PC-3 (cell line): Measurements from ENCODE around the gene ATP12A. TPM values are rescaled to one million over a fixed set of nuclear protein-coding genes. Genes with fewer than 3 reads are reported as not detected.

Experiments used
- ATAC-seq: fragments of 200-7000 bp; cut with Tn5 transposase; 2 replicates; pipeline ENCODE4 v1.9.1; 2020; ENCODE audit warnings: mild to moderate bottlenecking, moderate library complexity
- BruUV-seq: library from RNA; stranded (reverse); fragments of 400-500 nt; replicated peaks from 2 replicates; lab custom pipeline; 2021; lab: Mats Ljungman, UMichigan
- CTCF ChIA-PET: fragments of 300-600 bp; sonication (Branson Sonifier 250); formaldehyde crosslinking; loops from one replicate; lab custom pipeline; 2022; ENCODE audit warnings: antibody characterized with exemption; lab: Charles Lee
- POLR2A ChIA-PET: fragments of 300-600 bp; sonication (Branson Sonifier 250); formaldehyde crosslinking; loops from one replicate; lab custom pipeline; 2022; ENCODE audit warnings: antibody characterized with exemption; ENCODE audit not compliant: unreplicated experiment; lab: Charles Lee
- DNase-seq: peaks from one replicate; pipeline ENCODE4 v3.0.0-alpha.2; 2015
- H2AFZ ChIP-seq: fragments of 300-600 bp; sonication (generic); 2 replicates; pipeline ENCODE4 v1.6.0; 2016; ENCODE audit warnings: antibody characterized with exemption, low read length
- H3F3A ChIP-seq: fragments of 300-600 bp; sonication (generic); one replicate; pipeline ENCODE4 v1.6.0; 2017; ENCODE audit warnings: antibody characterized with exemption, low read length, control low read depth, mild to moderate bottlenecking; ENCODE audit not compliant: unreplicated experiment
- H3K27ac ChIP-seq: fragments of 300-600 bp; sonication (generic); 2 replicates; pipeline ENCODE4 v1.5.1; 2016; ENCODE audit warnings: mild to moderate bottlenecking, low read length
- H3K27me3 ChIP-seq: fragments of 300-600 bp; sonication (generic); 2 replicates; pipeline ENCODE4 v1.6.1; 2016; ENCODE audit warnings: low read length, mixed read lengths
- H3K36me3 ChIP-seq: fragments of 300-600 bp; sonication (generic); 2 replicates; pipeline ENCODE4 v1.6.1; 2016; ENCODE audit warnings: low read depth, mixed run types, low read length, mixed read lengths
- H3K4me1 ChIP-seq: fragments of 300-600 bp; sonication (generic); 2 replicates; pipeline ENCODE4 v1.5.1; 2016; ENCODE audit warnings: low read length; ENCODE audit not compliant: insufficient read depth
- H3K4me2 ChIP-seq: fragments of 300-600 bp; sonication (generic); 2 replicates; pipeline ENCODE4 v1.6.0; 2016; ENCODE audit warnings: low read length
- H3K4me3 ChIP-seq: fragments of 300-600 bp; sonication (generic); 2 replicates; pipeline ENCODE4 v1.5.1; 2016; ENCODE audit warnings: mild to moderate bottlenecking, low read length, mixed read lengths
- H3K79me2 ChIP-seq: fragments of 300-600 bp; sonication (generic); 2 replicates; pipeline ENCODE4 v1.6.1; 2017; ENCODE audit warnings: low read length, mixed read lengths
- H3K9ac ChIP-seq: fragments of 300-600 bp; sonication (generic); 2 replicates; pipeline ENCODE4 v1.6.0; 2016; ENCODE audit warnings: mild to moderate bottlenecking, low read length
- H3K9me2 ChIP-seq: fragments of 300-600 bp; sonication (generic); replicated peaks from 2 replicates; pipeline ENCODE4 v1.6.1; 2016; ENCODE audit warnings: mixed run types, low read length, mixed read lengths
- H3K9me3 ChIP-seq: fragments of 300-600 bp; sonication (generic); 2 replicates; pipeline ENCODE4 v1.6.1; 2016; ENCODE audit warnings: low read length, mixed read lengths
- H4K20me1 ChIP-seq: fragments of 300-600 bp; sonication (generic); 2 replicates; pipeline ENCODE4 v1.6.1; 2016; ENCODE audit warnings: low read length, mixed read lengths
- CTCF ChIP-seq: fragments of 300-600 bp; sonication (generic); conservative IDR thresholded peaks from 2 replicates; pipeline ENCODE4 v1.5.1; 2017; ENCODE audit warnings: antibody characterized with exemption, low read depth, mild to moderate bottlenecking, low read length
- EZH2 ChIP-seq: fragments of 300-600 bp; sonication (generic); IDR thresholded peaks from one replicate; pipeline ENCODE4 v1.6.1; 2017; ENCODE audit warnings: antibody characterized with exemption, mild to moderate bottlenecking, low read length; ENCODE audit not compliant: unreplicated experiment
- EZH2phosphoT487 ChIP-seq: fragments of 300-600 bp; sonication (generic); IDR thresholded peaks from 2 replicates; pipeline ENCODE4 v1.6.1; 2018; ENCODE audit warnings: mild to moderate bottlenecking, antibody characterized with exemption, low read length, borderline replicate concordance
- intact Hi-C: fragments of 100-400 bp; cut with micrococcal nuclease; formaldehyde crosslinking; loops from 2 replicates; pipeline ENCODE4 v1.9.0; 2023
- total RNA-seq: library from RNA; depleted of rRNA; stranded (reverse); fragments of >200 nt; gene quantifications from 2 replicates; pipeline ENCODE4 v1.2.3, GENCODE V29; 2014

Gene ATP12A
- total RNA-seq, 1 experiment from 2014 or later = 0.11 TPM

GRCh38 chr13:24745861-24746617, 65.8 kb downstream of the ATP12A start:
- TF ChIP-seq EZH2 (no peak), CTCF (no peak), EZH2phosphoT487 (no peak)
- Histone ChIP-seq H3K4me2 (no peak overlapping the region), H3K9me3 (no peaks in the 10 kb centered on the region), H4K20me1 (no peaks in the 10 kb centered on the region), H3F3A (no peaks in the 10 kb centered on the region), H3K27me3 (peaks cover 38% of the 10 kb centered on the region), H3K79me2 (no peaks in the 10 kb centered on the region), H3K9ac (no peak overlapping the region), H3K9me2 (no peaks in the 10 kb centered on the region), H3K4me1 (no peaks in the 10 kb centered on the region), H3K36me3 (no peaks in the 10 kb centered on the region), H2AFZ (no peak overlapping the region), H3K4me3 (no peak overlapping the region), H3K27ac (no peak overlapping the region)
- CTCF ChIA-PET = no interaction called here
- ATAC-seq (no peak), DNase-seq (no peak)
- intact Hi-C loops = no loop called here
- no TSS peak for BruUV-seq
- POLR2A ChIA-PET = no interaction called here

DNA sequence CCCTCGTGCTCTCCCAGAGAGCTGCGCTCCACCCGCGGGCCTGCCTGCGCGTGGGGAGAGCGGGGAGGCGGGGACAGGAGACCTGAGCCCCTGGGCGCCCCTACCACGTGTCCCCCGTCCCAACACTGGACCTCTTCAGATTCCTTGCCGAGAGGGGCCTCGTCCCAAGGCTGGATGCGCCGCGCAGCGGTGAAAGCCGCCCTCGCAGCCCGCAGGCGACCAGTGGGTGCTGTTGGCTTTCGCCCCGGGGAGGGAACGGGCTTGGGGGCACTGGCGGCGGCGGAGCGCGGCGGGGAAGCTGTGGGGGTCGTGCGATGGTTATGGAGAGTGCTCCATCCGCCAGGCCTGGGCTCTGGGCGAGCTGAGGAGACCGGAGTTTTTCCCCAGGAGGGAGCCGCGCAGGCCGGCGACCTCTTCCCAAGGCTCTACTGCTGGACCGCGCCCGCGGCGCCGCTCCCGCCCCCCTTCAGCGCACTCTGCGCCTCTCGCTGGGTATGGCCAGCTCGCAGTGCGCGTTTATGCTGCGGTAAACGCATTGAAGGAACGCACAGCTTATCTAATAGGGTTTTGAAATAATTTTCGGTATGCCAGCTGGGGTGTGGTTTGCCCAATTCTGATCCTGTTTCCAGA, 66.5 kb downstream of the ATP12A start:
- Histone ChIP-seq H3K4me2 (no peak overlapping the region), H2AFZ (no peak overlapping the region), H3K9me3 (no peaks in the 10 kb centered on the region), H3K27ac (no peak overlapping the region), H3K9me2 (no peaks in the 10 kb centered on the region), H3K79me2 (no peaks in the 10 kb centered on the region), H3K9ac (no peak overlapping the region), H3K4me1 (no peaks in the 10 kb centered on the region), H3F3A (no peaks in the 10 kb centered on the region), H3K36me3 (no peaks in the 10 kb centered on the region), H3K4me3 (no peak overlapping the region), H3K27me3 (peaks cover 43% of the 10 kb centered on the region), H4K20me1 (no peaks in the 10 kb centered on the region)
- no TSS peak for BruUV-seq
- DNase-seq (no peak), ATAC-seq (no peak)
- POLR2A ChIA-PET = no interaction called here
- TF ChIP-seq CTCF (no peak), EZH2 (no peak), EZH2phosphoT487 (no peak)
- intact Hi-C loops = no loop called here
- CTCF ChIA-PET = interaction anchor here (0.5 kb wide), 1 partner anchor 1952 kb away, joined by 3 read pairs; no protein-coding TSS in a partner anchor
